SU-DHL-6 (cell line): ENCODE results near the gene POLR2E.

Experiments used
- H2AFZ ChIP-seq: fragments of 200-600 bp; sonication (generic); 2 replicates; pipeline ENCODE4 v1.6.1; 2014; ENCODE audit warnings: low read depth, mild to moderate bottlenecking, moderate library complexity, mixed read lengths, antibody characterized with exemption, low read length; ENCODE audit not compliant: severe bottlenecking
- H3F3A ChIP-seq: fragments of 200-600 bp; shearing (Covaris generic); 2 replicates; pipeline ENCODE4 v1.6.0; 2016; ENCODE audit warnings: antibody characterized with exemption, mild to moderate bottlenecking; ENCODE audit not compliant: insufficient read depth
- H3K27ac ChIP-seq: fragments of 200-600 bp; sonication (generic); 2 replicates; pipeline ENCODE4 v1.5.1; 2016; ENCODE audit warnings: low read depth, mild to moderate bottlenecking, low read length, moderate library complexity, mixed read lengths
- H3K27me3 ChIP-seq: fragments of 200-600 bp; sonication (generic), shearing (Covaris generic); 2 replicates; pipeline ENCODE4 v1.6.0; 2014; ENCODE audit warnings: mild to moderate bottlenecking, low read length
- H3K36me3 ChIP-seq: fragments of 200-600 bp; sonication (generic); 2 replicates; pipeline ENCODE4 v1.6.1; 2014; ENCODE audit warnings: mild to moderate bottlenecking, low read length, mixed read lengths
- H3K4me2 ChIP-seq: fragments of 300-600, 200-600 bp; shearing (Covaris generic), sonication (generic); 2 replicates; pipeline ENCODE4 v1.6.0; 2014; ENCODE audit warnings: low read length, low read depth, mild to moderate bottlenecking; ENCODE audit not compliant: poor library complexity, severe bottlenecking
- H3K4me3 ChIP-seq: fragments of 200-600 bp; sonication (generic); 2 replicates; pipeline ENCODE4 v1.5.1; 2014; ENCODE audit warnings: antibody characterized with exemption, low read length, mild to moderate bottlenecking, mixed read lengths; ENCODE audit not compliant: insufficient read depth, poor library complexity, severe bottlenecking
- H3K79me2 ChIP-seq: fragments of 200-600 bp; sonication (generic); 2 replicates; pipeline ENCODE4 v1.6.1; 2014; ENCODE audit warnings: mild to moderate bottlenecking, low read length, moderate library complexity; ENCODE audit not compliant: insufficient read depth
- H3K9ac ChIP-seq: fragments of 200-600 bp; sonication (generic); 2 replicates; pipeline ENCODE4 v1.7.0; 2014; ENCODE audit warnings: mild to moderate bottlenecking, low read length
- H3K9me2 ChIP-seq: fragments of 200-600 bp; sonication (generic); replicated peaks from 2 replicates; pipeline ENCODE4 v1.6.1; 2014; ENCODE audit warnings: low read length; ENCODE audit not compliant: insufficient read depth
- H3K9me3 ChIP-seq: fragments of 200-600 bp; sonication (generic); 2 replicates; pipeline ENCODE4 v1.6.1; 2014; ENCODE audit warnings: low read length, mixed read lengths; ENCODE audit not compliant: insufficient read depth
- H4K20me1 ChIP-seq: fragments of 200-600 bp; sonication (generic); 2 replicates; pipeline ENCODE4 v1.6.1; 2014; ENCODE audit warnings: low read depth, mild to moderate bottlenecking, antibody characterized with exemption, low read length, moderate library complexity, mixed read lengths
- EZH2phosphoT487 ChIP-seq: fragments of 200-600 bp; sonication (generic), shearing (Covaris generic); conservative IDR thresholded peaks from 2 replicates; pipeline ENCODE4 v1.6.1; 2018; ENCODE audit warnings: mild to moderate bottlenecking, antibody characterized with exemption, low read length, moderate library complexity, mixed read lengths
- TF ChIP-seq, protein P1 (sequence below): fragments of 200-600 bp; sonication (generic); IDR thresholded peaks from one replicate; pipeline ENCODE4 v1.5.1; 2017; ENCODE audit warnings: antibody characterized with exemption, mild to moderate bottlenecking, low read length, moderate library complexity; ENCODE audit not compliant: insufficient read depth, poor library complexity, severe bottlenecking

Gene POLR2E

GRCh38 chr19:1063909-1064660 is 31.1 kb downstream of the POLR2E start:
- H3K9ac ChIP-seq: no peak overlapping the region
- peaks cover 15% of the 10 kb centered on the region; the same call in 1 of the 2 replicates for H3K79me2 ChIP-seq
- no peak overlapping the region for H2AFZ ChIP-seq
- TF ChIP-seq, protein P1, sequence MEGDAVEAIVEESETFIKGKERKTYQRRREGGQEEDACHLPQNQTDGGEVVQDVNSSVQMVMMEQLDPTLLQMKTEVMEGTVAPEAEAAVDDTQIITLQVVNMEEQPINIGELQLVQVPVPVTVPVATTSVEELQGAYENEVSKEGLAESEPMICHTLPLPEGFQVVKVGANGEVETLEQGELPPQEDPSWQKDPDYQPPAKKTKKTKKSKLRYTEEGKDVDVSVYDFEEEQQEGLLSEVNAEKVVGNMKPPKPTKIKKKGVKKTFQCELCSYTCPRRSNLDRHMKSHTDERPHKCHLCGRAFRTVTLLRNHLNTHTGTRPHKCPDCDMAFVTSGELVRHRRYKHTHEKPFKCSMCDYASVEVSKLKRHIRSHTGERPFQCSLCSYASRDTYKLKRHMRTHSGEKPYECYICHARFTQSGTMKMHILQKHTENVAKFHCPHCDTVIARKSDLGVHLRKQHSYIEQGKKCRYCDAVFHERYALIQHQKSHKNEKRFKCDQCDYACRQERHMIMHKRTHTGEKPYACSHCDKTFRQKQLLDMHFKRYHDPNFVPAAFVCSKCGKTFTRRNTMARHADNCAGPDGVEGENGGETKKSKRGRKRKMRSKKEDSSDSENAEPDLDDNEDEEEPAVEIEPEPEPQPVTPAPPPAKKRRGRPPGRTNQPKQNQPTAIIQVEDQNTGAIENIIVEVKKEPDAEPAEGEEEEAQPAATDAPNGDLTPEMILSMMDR: no peak
- peaks cover 20% of the 10 kb centered on the region for H3F3A ChIP-seq
- H3K27ac ChIP-seq: no peak overlapping the region
- H3K4me2 ChIP-seq: peak overlapping the region; percentile 31
- H3K36me3 ChIP-seq: no peaks in the 10 kb centered on the region
- no peaks in the 10 kb centered on the region for H3K9me2 ChIP-seq
- no peaks in the 10 kb centered on the region for H3K27me3 ChIP-seq
- no peaks in the 10 kb centered on the region for H4K20me1 ChIP-seq
- H3K9me3 ChIP-seq: no peaks in the 10 kb centered on the region
- no peak overlapping the region for H3K4me3 ChIP-seq

GRCh38 chr19:1063030-1063908 is 31.9 kb downstream of the POLR2E start:
- Histone ChIP-seq H4K20me1 (no peaks in the 10 kb centered on the region), H3K9ac (no peak overlapping the region), H3K9me3 (no peaks in the 10 kb centered on the region), H3K27ac (no peak overlapping the region), H3K79me2 (peaks cover 7% of the 10 kb centered on the region; the same call in 1 of the 2 replicates), H3F3A (peaks cover 15% of the 10 kb centered on the region; the same call in 1 of the 2 replicates), H2AFZ (no peak overlapping the region), H3K9me2 (no peaks in the 10 kb centered on the region), H3K27me3 (no peaks in the 10 kb centered on the region), H3K36me3 (no peaks in the 10 kb centered on the region), H3K4me3 (no peak overlapping the region), H3K4me2 (no peak overlapping the region)
- TF ChIP-seq, protein P1: no peak
- TF ChIP-seq EZH2phosphoT487: no peak

DNA sequence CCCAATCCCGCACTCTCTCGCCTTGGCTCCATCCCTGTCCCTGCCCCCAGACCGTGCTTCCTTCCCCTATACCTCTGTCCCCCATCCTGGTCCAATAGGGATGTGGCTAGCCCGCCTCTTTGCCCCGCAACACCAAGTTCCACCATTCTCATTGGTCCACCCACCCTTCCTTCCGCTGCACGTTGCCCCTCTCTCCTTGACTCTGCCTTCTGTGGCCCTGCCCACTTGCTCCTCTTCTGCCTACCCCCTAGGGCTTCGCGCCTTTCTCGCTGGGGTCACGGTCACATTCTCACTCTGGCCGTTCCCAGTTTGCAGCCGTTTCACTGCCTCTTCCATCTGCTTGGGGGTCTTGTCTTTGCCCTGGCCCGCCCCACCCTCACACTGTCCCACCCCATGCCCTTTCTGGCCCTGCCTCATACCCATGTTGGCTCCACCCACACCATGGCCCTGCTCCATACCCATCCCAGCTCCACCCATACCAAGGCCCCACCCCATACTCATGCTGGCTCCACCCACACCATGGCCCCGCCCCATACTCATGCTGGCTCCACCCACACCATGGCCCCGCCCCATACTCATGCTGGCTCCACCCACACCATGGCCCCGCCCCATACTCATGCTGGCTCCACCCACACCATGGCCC is 32.7 kb downstream of the POLR2E start:
- no peak overlapping the region for H3K9ac ChIP-seq
- H3K9me2 ChIP-seq: no peaks in the 10 kb centered on the region
- no peak for TF ChIP-seq EZH2phosphoT487
- TF ChIP-seq, protein P1: no peak
- H2AFZ ChIP-seq: no peak overlapping the region
- no peaks in the 10 kb centered on the region for H3K79me2 ChIP-seq
- H3K9me3 ChIP-seq: no peaks in the 10 kb centered on the region
- H3K27me3 ChIP-seq: no peaks in the 10 kb centered on the region
- H3K4me3 ChIP-seq: no peak overlapping the region
- H3K36me3 ChIP-seq: no peaks in the 10 kb centered on the region
- no peak overlapping the region for H3K27ac ChIP-seq
- no peaks in the 10 kb centered on the region for H4K20me1 ChIP-seq
- H3F3A ChIP-seq: peaks cover 12% of the 10 kb centered on the region; the same call in 1 of the 2 replicates
- H3K4me2 ChIP-seq: no peak overlapping the region
